A549 (cell line): ENCODE measurements around the gene CNTNAP5. TPM values are rescaled to one million over a fixed set of nuclear protein-coding genes. Genes with fewer than 3 reads are reported as not detected.

Source experiments
- ATAC-seq, 2 experiments: fragments of 200-7000 bp in 1 of 2; fragments of >200 bp in 1 of 2; cut with Nextera tagmentation in 1 of 2; cut with Tn5 transposase in 1 of 2; 3 replicates each; pipeline versions ENCODE4 v1.8.0 to v1.9.1; 2018 to 2020; ENCODE audit warnings: mild to moderate bottlenecking in 1 of 2, moderate library complexity in 1 of 2
- CTCF ChIA-PET: fragments of 300-600 bp; sonication (Branson Sonifier 250); formaldehyde crosslinking; extraction: SDS; loops from one replicate; lab custom pipeline; 2021; ENCODE audit warnings: antibody characterized with exemption, inconsistent platforms; lab: Yijun Ruan, JAX
- POLR2A ChIA-PET: fragments of 350-600 bp; formaldehyde crosslinking; extraction: SDS; loops from one replicate; lab custom pipeline; 2021; ENCODE audit warnings: antibody characterized with exemption, inconsistent platforms; lab: Yijun Ruan, JAX
- DNase-seq, 2 experiments: peaks; one replicate each; pipeline versions ENCODE4 v3.0.0 to v3.0.0-alpha.2; 2011 to 2016; ENCODE audit warnings: low read depth in 1 of 2, low spot score in 1 of 2
- FAIRE-seq: peaks from 2 replicates; lab custom pipeline; 2011; peaks lifted over from hg19 to GRCh38; lab: Jason Lieb, UNC
- H3K27ac ChIP-seq, 2 experiments: fragments of >200 bp; sonication (Bioruptor Twin); formaldehyde crosslinking; 3 replicates each; pipeline ENCODE4 v1.5.1; 2016 to 2017
- H3K4me1 ChIP-seq: fragments of >200 bp; sonication (Bioruptor Twin); formaldehyde crosslinking; 3 replicates; pipeline ENCODE4 v1.6.1; 2016
- H3K4me2 ChIP-seq: fragments of >200 bp; sonication (Bioruptor Twin); formaldehyde crosslinking; 3 replicates; pipeline ENCODE4 v1.6.1; 2016
- H3K4me3 ChIP-seq: fragments of >200 bp; sonication (Bioruptor Twin); formaldehyde crosslinking; 3 replicates; pipeline ENCODE4 v1.5.1; 2016
- H3K9me3 ChIP-seq: fragments of >200 bp; sonication (Bioruptor Twin); formaldehyde crosslinking; 3 replicates; pipeline ENCODE4 v1.6.1; 2016
- BCL3 ChIP-seq: fragments of >200 bp; sonication (Bioruptor Twin); formaldehyde crosslinking; IDR thresholded peaks from 3 replicates; pipeline ENCODE4 v1.6.1; 2016
- CBX8 ChIP-seq: fragments of 200-600 bp; sonication (generic); IDR thresholded peaks from 2 replicates; pipeline ENCODE4 v1.6.1; 2016
- CHD2 ChIP-seq: fragments of 150-350 bp; IDR thresholded peaks from 2 replicates; pipeline ENCODE4 v1.6.1; 2014; ENCODE audit warnings: low read length; ENCODE audit not compliant: partially characterized antibody
- CHD4 ChIP-seq: fragments of 200-600 bp; sonication (generic); IDR thresholded peaks from 2 replicates; pipeline ENCODE4 v1.6.1; 2016; ENCODE audit warnings: antibody characterized with exemption, mild to moderate bottlenecking, borderline replicate concordance
- CTCF ChIP-seq: fragments of >200 bp; sonication (Bioruptor Twin); formaldehyde crosslinking; IDR thresholded peaks from 3 replicates; pipeline ENCODE4 v1.5.1; 2016
- E2F6 ChIP-seq: IDR thresholded peaks from 2 replicates; pipeline ENCODE4 v1.6.1; 2012; ENCODE audit warnings: low read depth, borderline replicate concordance
- ELK1 ChIP-seq: fragments of 150-350 bp; IDR thresholded peaks from 2 replicates; pipeline ENCODE4 v1.6.1; 2014; ENCODE audit warnings: low read depth, mild to moderate bottlenecking, low read length
- HDAC2 ChIP-seq: fragments of 200-600 bp; sonication (generic); IDR thresholded peaks from 2 replicates; pipeline ENCODE4 v1.6.1; 2016
- HMGXB4 ChIP-seq: fragments of 250-450 bp; sonication (Bioruptor Pico); IDR thresholded peaks from 2 replicates; pipeline ENCODE4 v1.5.0; 2021; ENCODE audit warnings: mild to moderate bottlenecking, moderate library complexity, borderline replicate concordance
- HOXB13 ChIP-seq: fragments of 250-450 bp; sonication (Bioruptor Pico); IDR thresholded peaks from 2 replicates; pipeline ENCODE4 v1.5.0; 2020; ENCODE audit warnings: low read depth, mild to moderate bottlenecking, moderate library complexity
- KDM1A ChIP-seq: fragments of 200-600 bp; sonication (generic); IDR thresholded peaks from 2 replicates; pipeline ENCODE4 v1.6.1; 2016; ENCODE audit warnings: low read depth, mild to moderate bottlenecking
- MAFK ChIP-seq: fragments of 450-650 bp; IDR thresholded peaks from 2 replicates; pipeline ENCODE4 v1.6.1; 2014; ENCODE audit not compliant: partially characterized antibody
- NFE2L2 ChIP-seq: fragments of 150-350 bp; conservative IDR thresholded peaks from 2 replicates; pipeline ENCODE4 v1.6.1; 2014; ENCODE audit warnings: low read length
- NR3C1 ChIP-seq: fragments of >200 bp; sonication (Bioruptor Twin); formaldehyde crosslinking; IDR thresholded peaks from 3 replicates; pipeline ENCODE4 v1.6.1; 2017
- PBX3 ChIP-seq: IDR thresholded peaks from 2 replicates; pipeline ENCODE4 v1.6.1; 2012
- PHF8 ChIP-seq: fragments of 200-600 bp; sonication (generic); IDR thresholded peaks from 2 replicates; pipeline ENCODE4 v1.6.1; 2016; ENCODE audit warnings: low read depth, mild to moderate bottlenecking, antibody characterized with exemption, moderate library complexity, borderline replicate concordance
- RAD21 ChIP-seq, 2 experiments: fragments of >200 bp in 1 of 2; sonication (Bioruptor Twin) in 1 of 2; formaldehyde crosslinking in 1 of 2; IDR thresholded peaks in 1 of 2; conservative IDR thresholded peaks in 1 of 2; 2 replicates in 1 of 2; 3 replicates in 1 of 2; pipeline ENCODE4 v1.6.1; 2012 to 2018; ENCODE audit warnings: inconsistent platforms in 1 of 2
- RNF2 ChIP-seq: fragments of 200-600 bp; sonication (generic); IDR thresholded peaks from 2 replicates; pipeline ENCODE4 v1.6.1; 2016; ENCODE audit warnings: low read depth, mild to moderate bottlenecking, antibody characterized with exemption, moderate library complexity, borderline replicate concordance
- SREBF2 ChIP-seq: fragments of 450-650 bp; IDR thresholded peaks from 2 replicates; pipeline ENCODE4 v1.6.1; 2014; ENCODE audit warnings: mild to moderate bottlenecking, moderate library complexity
- polyA plus RNA-seq, 4 experiments: library from polyadenylated mRNA; depleted of rRNA in 3 of 4; stranded (reverse); fragments of >200 nt; fragmentation: RNase III in 1 of 4; extraction: RNeasy Plus Mini Kit Qiagen cat#74134 plus additional on column Dnase treatment in 1 of 4; gene quantifications; 2 replicates in 3 of 4; 3 replicates in 1 of 4; pipeline ENCODE4 v1.2.3, GENCODE V29; 2011 to 2017

Gene CNTNAP5
- polyA plus RNA-seq, 2 of the 4 experiments (the other 2 are of a cell fraction) = not detected

- no peak for FAIRE-seq
- 0 out of 3 replicates have a peak, but pooled peaks cover 3% of the 10 kb centered on the region for H3K9me3 ChIP-seq
- no peak overlapping the region for H3K4me2 ChIP-seq
- ChIA-PET CTCF (no interaction called here), POLR2A (no interaction called here)
- TF ChIP-seq CHD2 (no peak), BCL3 (no peak), MAFK (no peak), CHD4 (no peak), CBX8 (no peak), HMGXB4 (CRISPR knock-in tag) (no peak), HDAC2 (no peak), NR3C1 (no peak), ELK1 (no peak), PBX3 (no peak), HOXB13 (CRISPR knock-in tag) (no peak), RNF2 (no peak), CTCF (no peak), RAD21 (conservative IDR thresholded peaks at IDR 0.05 in 1 of 2, IDR thresholded peaks at IDR 0.05 in 1 of 2) (no peak), E2F6 (no peak), NFE2L2 (no peak), PHF8 (no peak), KDM1A (no peak), SREBF2 (no peak)
- no peaks in the 10 kb centered on the region for H3K4me1 ChIP-seq
- no peak overlapping the region for H3K27ac ChIP-seq
- no peak for ATAC-seq
- H3K4me3 ChIP-seq = no peak overlapping the region
- no peak for DNase-seq
Measured at GRCh38 chr2:124702777-124703176, 677.7 kb downstream of the CNTNAP5 start.
